ENCODE results near the gene OXCT1. TPM values are rescaled to one million over a fixed set of nuclear protein-coding genes. Genes with fewer than 3 reads are reported as not detected.

The OXCT1 gene
- total and polyA plus RNA-seq, 2 of the 4 experiments (the other 2 are of a cell fraction): 14.2 to 16.3 TPM

DNA sequence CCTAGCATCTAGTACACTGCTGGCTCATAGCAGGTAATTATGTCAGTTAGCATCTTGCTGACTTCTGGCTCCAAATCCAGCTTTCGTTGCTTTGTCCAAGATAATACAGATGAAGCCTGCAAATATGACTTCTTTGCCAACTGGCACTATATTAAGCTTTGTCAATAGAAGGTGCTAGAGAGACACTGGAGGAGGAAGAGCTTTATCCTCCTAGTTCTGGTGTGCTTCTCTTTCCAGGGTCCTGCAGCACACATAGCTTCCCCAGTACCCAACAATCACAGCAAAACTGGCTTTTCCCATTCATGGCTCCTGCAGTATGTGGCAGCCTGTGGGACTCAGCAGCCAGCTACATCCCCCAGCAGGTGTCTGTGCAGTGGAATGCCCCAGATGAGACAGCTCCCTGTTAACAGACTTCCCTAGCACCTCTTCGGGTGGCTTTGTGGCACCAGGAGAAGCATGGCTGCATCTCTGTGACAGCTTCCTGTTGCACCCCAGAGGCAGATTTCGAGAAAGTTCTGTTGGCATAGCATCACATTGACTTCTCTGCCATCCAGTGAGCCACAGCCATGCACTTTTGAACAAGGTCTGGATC is 147.8 kb downstream of the OXCT1 start:
- BruUV-seq (replicated peaks): no TSS peak
- no peak overlapping the region for H2BK15ac ChIP-seq (ENCODE audit: low read depth, low read length)
- no peak overlapping the region for H3K18ac ChIP-seq (ENCODE audit: low read depth, low read length)
- WGBS, 2 experiments (ENCODE audit: extremely low coverage in 2 of 2, insufficient read length in 1 of 2): no CpG with 5 or more reads among the region's 3 CpGs
- no peaks in the 10 kb centered on the region for H3K4me1 ChIP-seq (ENCODE audit: control insufficient read depth, insufficient read depth, low read length)
- H3K9ac ChIP-seq (ENCODE audit: low read depth, low read length): no peak overlapping the region
- TF ChIP-seq MAFK (IDR thresholded peaks at IDR 0.05; ENCODE audit: low read depth, low read length) (no peak), POLR2A (IDR thresholded peaks at IDR 0.05; ENCODE audit: low read depth, low read length) (no peak), BHLHE40 (IDR thresholded peaks at IDR 0.05; ENCODE audit: low read depth, low read length) (no peak), RCOR1 (IDR thresholded peaks at IDR 0.05; ENCODE audit: insufficient replicate concordance, low read length) (no peak), CHD1 (IDR thresholded peaks at IDR 0.05; ENCODE audit: low read depth, low read length) (no peak), RAD21 (IDR thresholded peaks at IDR 0.05; ENCODE audit: low read length) (peak; percentile 24; the same call in 1 of the 2 replicates), CEBPB (IDR thresholded peaks at IDR 0.05; ENCODE audit: low read depth, low read length) (no peak)
- TF ChIP-seq, protein P1, sequence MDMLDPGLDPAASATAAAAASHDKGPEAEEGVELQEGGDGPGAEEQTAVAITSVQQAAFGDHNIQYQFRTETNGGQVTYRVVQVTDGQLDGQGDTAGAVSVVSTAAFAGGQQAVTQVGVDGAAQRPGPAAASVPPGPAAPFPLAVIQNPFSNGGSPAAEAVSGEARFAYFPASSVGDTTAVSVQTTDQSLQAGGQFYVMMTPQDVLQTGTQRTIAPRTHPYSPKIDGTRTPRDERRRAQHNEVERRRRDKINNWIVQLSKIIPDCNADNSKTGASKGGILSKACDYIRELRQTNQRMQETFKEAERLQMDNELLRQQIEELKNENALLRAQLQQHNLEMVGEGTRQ (IDR thresholded peaks at IDR 0.05; ENCODE audit: low read depth, low read length): no peak
- TF ChIP-seq, protein P2, sequence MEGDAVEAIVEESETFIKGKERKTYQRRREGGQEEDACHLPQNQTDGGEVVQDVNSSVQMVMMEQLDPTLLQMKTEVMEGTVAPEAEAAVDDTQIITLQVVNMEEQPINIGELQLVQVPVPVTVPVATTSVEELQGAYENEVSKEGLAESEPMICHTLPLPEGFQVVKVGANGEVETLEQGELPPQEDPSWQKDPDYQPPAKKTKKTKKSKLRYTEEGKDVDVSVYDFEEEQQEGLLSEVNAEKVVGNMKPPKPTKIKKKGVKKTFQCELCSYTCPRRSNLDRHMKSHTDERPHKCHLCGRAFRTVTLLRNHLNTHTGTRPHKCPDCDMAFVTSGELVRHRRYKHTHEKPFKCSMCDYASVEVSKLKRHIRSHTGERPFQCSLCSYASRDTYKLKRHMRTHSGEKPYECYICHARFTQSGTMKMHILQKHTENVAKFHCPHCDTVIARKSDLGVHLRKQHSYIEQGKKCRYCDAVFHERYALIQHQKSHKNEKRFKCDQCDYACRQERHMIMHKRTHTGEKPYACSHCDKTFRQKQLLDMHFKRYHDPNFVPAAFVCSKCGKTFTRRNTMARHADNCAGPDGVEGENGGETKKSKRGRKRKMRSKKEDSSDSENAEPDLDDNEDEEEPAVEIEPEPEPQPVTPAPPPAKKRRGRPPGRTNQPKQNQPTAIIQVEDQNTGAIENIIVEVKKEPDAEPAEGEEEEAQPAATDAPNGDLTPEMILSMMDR (conservative IDR thresholded peaks at IDR 0.05; ENCODE audit: low read depth, low read length): peak; percentile 29; the same call in 1 of the 2 replicates
- dilution Hi-C loops (cut with HindIII; ENCODE audit: low sequenced_read_pairs, unreplicated experiment) (no loop called here), in situ Hi-C loops (cut with MboI; ENCODE audit: low sequenced_read_pairs) (no loop called here), intact Hi-C loops (cut with micrococcal nuclease) (loop anchor here (5.0 kb wide), 1 partner anchor 120 kb away; no protein-coding TSS in a partner anchor)
- no peaks in the 10 kb centered on the region for H3K79me1 ChIP-seq (ENCODE audit: low read depth in 1 of 2, low read length in 2 of 2)
- H3K14ac ChIP-seq (replicated peaks; ENCODE audit: low read depth, low read length): no peak overlapping the region
- H2AK5ac ChIP-seq (ENCODE audit: low read depth, low read length): no peak overlapping the region
- H2AK9ac ChIP-seq (replicated peaks; ENCODE audit: low read depth, low read length, poor library complexity): no peak overlapping the region
- H3K36me3 ChIP-seq (ENCODE audit: control insufficient read depth, insufficient read depth, low read length): no peaks in the 10 kb centered on the region
- no peaks in the 10 kb centered on the region for H3K27me3 ChIP-seq (ENCODE audit: control insufficient read depth, insufficient read depth, low read length)
- H4K91ac ChIP-seq (ENCODE audit: insufficient read depth, low read depth, low read length): no peak overlapping the region
- H2BK20ac ChIP-seq (ENCODE audit: low read depth, low read length): no peak overlapping the region
- H3K9me1 ChIP-seq (ENCODE audit: insufficient read depth, low read length): 0 out of 2 replicates have a peak, but pooled peaks cover 3% of the 10 kb centered on the region
- H3K4me2 ChIP-seq (ENCODE audit: low read depth, low read length): no peak overlapping the region
- H3K4ac ChIP-seq (ENCODE audit: low read depth, low read length): no peak overlapping the region
- no peak overlapping the region for H2BK120ac ChIP-seq (ENCODE audit: low read depth, low read length)
- no peak overlapping the region for H4K8ac ChIP-seq (ENCODE audit: low read depth in 2 of 2, low read length in 2 of 2)
- ChIA-PET CTCF (interaction anchor here (0.6 to 1.3 kb wide), 7 partner anchors 14 to 1023 kb away, joined by 3 to 6 read pairs (median 3); no protein-coding TSS in a partner anchor), POLR2A (ENCODE audit: unreplicated experiment) (no interaction called here)
- no peak overlapping the region for H2BK5ac ChIP-seq (ENCODE audit: low read depth, low read length, poor library complexity, severe bottlenecking)
- DNase-seq (peak; percentile 10), ATAC-seq (ENCODE audit: low read depth) (peak; percentile 37; the same call in 1 of the 2 replicates)
- H3K4me3 ChIP-seq (ENCODE audit: insufficient read depth, low read depth, low read length): no peak overlapping the region
- no peak overlapping the region for H3K27ac ChIP-seq (ENCODE audit: insufficient read depth, low read length)
- no peaks in the 10 kb centered on the region for H3K9me3 ChIP-seq (ENCODE audit: control insufficient read depth, insufficient read depth, low read length)
- H2AFZ ChIP-seq (replicated peaks; ENCODE audit: low read length, poor library complexity): peak overlapping the region; percentile 54
- H4K5ac ChIP-seq (ENCODE audit: low read depth, low read length): no peak overlapping the region
- no peak overlapping the region for H3K56ac ChIP-seq (ENCODE audit: extremely low read depth, insufficient read depth, low read length)
- H3K23ac ChIP-seq (ENCODE audit: low read depth, low read length): no peak overlapping the region
- no peaks in the 10 kb centered on the region for H4K20me1 ChIP-seq (ENCODE audit: insufficient read depth, low read length)
